GM19193 (cell line): ENCODE measurements around the gene PHF2.

Experiments
- POLR2A ChIP-seq: IDR thresholded peaks from 4 replicates; pipeline ENCODE4 v1.6.1; 2011; ENCODE audit not compliant: insufficient read depth, insufficient read length; ENCODE audit errors: extremely low read depth

Gene PHF2

DNA sequence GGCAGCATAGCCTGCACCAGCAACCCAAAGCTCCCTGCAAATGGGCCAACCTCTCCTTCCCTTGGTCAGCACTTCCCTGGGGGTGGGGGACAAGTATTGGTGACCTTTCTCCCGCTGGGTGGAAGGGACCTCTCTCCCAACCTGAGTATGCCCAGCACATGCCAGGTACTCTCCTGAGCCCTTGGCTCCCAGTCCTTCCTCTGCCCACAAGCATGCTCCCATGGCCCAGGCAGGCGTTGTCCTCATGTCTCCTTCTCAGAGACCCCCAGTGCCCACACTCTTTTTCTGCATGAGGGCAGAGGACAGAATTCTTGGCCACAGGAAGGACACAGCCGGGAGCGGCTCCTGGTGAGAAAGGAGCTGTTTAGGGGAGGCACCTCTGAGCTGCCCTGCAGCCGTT is 60.3 kb downstream of the PHF2 start:
- TF ChIP-seq POLR2A: no peak

- no peak for TF ChIP-seq POLR2A
These were observed 61.5 kb downstream of the PHF2 start for GRCh38 chr9:93637886-93638285.

- no peak for TF ChIP-seq POLR2A
These were observed 63.6 kb downstream of the PHF2 start for GRCh38 chr9:93640027-93640426.

GRCh38 chr9:93642961-93643360 is 66.6 kb downstream of the PHF2 start:
- no peak for TF ChIP-seq POLR2A

- no peak for TF ChIP-seq POLR2A
These were observed 68.2 kb downstream of the PHF2 start for GRCh38 chr9:93644397-93645088.

- TF ChIP-seq POLR2A: no peak
These were observed 68.9 kb downstream of the PHF2 start for GRCh38 chr9:93645149-93645889.

DNA sequence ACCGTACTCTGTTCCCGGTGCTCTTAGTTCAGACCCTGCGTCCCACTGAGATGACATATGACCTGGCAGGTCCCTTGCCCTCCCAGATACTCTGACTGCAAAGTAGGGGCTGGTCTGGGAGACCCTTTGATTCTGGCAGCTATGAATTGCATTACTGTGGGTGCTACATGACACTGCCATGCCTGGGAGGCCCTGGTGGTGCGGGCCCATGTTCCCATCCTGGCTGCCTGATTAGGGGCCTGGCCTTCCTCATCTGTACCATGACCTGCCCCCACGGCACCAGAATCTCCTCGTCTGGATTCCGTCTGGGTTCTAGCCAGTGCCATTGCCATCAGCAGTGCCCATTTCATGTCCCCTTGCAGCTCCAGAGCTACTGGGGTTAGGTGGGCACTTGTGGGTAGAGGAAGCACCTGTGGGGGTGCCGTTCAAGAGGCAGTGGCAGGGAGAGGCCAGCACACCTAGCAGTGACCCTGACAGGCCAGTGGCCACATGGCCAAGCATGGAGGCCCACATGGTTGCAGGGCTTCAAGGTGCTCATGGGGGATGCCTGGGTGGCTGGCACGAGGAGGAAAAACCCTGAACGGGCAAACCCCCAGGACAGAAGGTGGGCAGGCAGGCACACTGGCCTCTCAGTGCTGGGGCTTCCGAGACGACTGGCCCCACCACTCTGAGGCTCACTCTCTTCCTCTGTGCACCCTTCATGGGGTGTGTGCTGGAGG is 69.7 kb downstream of the PHF2 start:
- TF ChIP-seq POLR2A: no peak

DNA sequence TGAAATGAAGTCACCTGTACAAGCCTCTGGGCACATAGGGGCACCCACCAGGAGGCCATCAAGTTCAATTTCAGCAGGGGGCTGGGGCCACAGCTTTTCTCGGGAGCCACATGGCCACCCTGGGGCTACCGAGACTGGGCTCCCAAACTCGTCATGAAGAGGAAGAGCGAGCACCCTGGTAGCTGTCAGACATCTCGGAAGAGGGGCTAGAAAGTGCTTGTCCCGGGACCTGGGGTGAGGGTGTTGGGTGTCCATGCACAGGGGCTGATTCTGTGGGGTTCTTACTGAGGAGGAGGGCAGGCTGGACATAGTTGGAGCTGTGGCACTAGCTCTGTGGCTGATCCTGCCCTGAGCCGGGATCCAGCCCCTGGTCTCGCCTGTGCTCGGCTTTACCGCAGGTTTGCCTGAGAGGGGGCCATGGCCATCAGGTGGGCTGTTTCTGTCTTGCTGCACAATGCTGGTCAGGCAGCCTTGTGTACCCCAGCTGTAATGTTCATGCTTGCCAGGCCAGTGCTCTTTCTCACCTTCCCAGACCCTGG is 70.3 kb downstream of the PHF2 start:
- no peak for TF ChIP-seq POLR2A

DNA sequence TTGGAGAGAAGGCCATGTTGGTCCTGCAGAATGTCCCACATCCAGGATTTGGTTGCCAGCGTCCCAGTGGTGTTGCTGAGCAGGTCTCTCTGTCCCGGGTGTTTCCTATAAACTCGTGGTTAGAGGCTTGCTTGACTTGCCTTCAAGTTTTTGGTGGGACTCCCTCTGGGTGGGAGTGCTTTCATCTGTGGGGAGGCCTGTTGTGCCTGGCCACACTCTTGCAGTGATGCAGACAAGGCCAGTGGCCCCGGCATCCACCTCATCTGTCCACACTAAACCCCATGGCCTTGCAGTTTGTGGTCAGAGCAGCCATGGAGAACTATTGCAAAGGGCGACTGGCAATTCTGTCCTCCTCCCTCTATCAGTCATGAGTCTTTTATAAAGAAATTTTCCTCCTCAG is 71.8 kb downstream of the PHF2 start:
- TF ChIP-seq POLR2A: no peak

DNA sequence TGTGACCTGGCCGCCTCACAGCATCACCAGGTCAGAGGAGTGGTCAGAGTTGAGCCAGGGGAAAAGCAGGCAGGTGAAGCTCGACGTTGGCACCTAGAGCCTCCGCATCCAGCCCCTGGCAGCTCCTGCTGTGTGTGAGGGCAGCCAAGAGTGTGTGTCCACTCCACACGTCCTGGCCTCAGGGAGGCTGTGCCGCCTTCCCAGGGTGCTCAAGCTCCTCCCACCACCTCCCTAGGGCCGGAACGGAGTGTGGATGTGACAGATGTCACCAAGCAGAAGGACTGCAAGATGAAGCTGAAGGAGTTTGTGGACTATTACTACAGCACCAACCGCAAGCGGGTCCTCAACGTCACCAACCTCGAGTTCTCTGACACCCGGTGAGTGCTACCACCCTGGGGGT is 72.5 kb downstream of the PHF2 start:
- TF ChIP-seq POLR2A: no peak

DNA sequence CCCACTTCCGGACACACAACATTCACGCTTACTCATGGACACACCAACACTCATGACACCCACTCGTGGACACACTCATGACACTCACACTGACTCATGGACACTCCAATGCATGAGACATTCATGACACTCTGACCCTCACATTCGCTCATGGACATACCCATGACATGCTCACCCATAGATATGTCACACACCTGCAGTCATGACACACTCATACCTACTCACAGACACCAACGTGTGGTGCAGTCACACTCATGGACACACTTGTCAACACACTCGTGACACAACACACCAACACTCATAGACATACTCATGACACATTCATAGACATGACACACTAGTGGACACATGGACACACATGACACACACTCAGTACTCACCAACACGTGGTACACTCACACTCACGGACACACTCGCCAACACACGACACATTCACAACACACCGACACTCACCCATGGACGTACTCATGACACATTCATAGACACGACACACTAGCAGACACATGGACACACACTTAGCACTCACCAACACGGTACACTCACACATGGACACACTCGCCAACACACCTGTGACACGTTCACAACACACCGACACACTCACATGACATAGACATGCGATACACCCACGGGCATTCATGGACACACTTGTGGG is 73.4 kb downstream of the PHF2 start:
- TF ChIP-seq POLR2A: no peak

DNA sequence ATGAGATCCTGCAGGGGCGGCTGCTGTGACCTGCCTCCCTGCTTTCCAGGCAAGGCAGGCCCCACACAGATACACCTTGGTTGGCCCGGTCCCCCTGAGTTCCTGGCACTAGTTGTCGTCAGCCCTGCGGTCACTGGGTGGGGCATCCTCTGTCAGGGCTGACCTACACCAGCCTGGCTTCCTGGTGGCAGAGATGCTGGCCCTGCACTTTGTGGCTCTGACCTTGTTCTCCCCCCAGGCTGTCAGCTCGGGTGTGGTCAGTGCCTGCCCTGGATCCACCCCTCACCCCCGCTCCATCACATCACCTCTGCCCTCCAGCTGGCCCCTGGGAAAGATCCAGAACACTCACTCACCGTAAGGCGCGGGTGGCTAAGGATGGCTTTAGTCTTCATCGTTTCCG is 74.1 kb downstream of the PHF2 start:
- no peak for TF ChIP-seq POLR2A

DNA sequence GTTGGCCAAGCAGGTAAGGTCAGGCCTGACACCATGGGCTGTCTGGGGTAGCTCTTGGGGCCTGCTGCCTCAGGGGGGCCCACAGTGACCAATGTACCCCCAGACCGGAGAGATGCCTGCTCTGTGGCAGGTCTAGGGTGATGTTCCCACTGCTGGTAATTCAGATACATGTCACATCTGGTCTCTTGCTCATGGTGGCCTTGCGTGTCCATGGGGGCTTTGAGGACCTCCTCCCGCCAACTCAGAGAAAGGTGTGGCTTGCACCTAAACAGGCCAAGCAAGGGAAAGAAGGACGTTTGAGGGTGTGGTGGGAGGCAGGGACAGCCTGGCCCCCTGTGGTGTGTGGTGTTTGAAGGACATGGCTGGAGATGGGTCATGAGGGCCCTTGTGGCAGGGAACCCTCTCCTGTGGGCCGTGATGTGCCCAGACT is 75.2 kb downstream of the PHF2 start:
- TF ChIP-seq POLR2A: no peak

DNA sequence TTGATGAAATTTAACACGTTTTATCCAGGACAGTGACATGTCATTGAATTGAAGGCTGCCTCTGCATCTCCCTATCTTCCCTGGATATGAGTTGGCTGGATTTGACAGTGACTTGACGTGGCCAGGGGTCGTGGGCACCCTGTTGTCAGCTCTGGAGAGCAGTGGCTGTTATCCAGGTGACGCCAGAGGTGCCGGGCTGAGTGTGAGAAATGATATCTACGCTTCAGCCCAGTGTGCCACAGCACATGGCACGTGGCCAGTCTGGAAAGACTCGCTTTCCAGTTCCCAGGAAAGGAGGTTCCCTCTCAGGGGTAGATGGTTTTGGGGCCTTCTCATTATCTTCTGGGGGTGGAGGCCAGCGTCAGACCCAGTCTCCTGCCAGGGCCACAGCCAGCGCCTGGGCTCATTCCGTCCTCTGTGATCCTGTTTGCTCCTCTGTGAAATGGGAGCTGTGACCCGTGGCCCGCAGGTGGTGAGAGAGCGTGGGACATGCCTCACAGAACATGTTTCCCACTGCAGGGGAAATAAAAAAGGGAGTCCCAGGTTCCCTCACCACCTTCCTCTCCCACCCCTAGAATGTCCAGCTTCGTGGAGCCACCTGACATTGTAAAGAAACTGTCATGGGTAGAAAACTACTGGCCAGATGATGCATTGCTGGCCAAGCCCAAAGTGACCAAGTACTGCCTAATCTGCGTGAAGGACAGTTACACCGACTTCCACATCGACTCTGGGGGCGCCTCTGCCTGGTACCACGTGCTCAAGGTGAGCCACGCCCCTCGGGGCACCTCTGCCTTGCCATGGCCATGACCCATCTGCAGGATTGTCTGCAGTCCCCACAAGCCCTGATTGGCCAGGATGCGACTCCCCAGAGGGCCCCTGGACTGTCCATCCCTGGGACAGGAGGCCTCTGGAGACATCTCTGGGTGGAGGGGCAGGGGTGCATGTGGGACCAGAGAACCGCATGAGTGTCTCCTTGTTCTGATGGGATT is 76.5 kb downstream of the PHF2 start:
- no peak for TF ChIP-seq POLR2A
